OCI-LY7 (cell line): ENCODE results near the gene CTNND2.

Experiments used
- CTCF ChIP-seq: fragments of 200-600 bp; sonication (generic); conservative IDR thresholded peaks from 2 replicates; pipeline ENCODE4 v1.5.1; 2014; ENCODE audit warnings: mild to moderate bottlenecking, antibody characterized with exemption, low read length, moderate library complexity, mixed read lengths
- EZH2phosphoT487 ChIP-seq: fragments of 200-600 bp; sonication (generic); IDR thresholded peaks from 2 replicates; pipeline ENCODE4 v1.6.1; 2018; ENCODE audit warnings: low read depth, borderline replicate concordance, mild to moderate bottlenecking, mixed run types, antibody characterized with exemption, low read length, moderate library complexity, mixed read lengths

GRCh38 chr5:11518676-11519075 lies 385.6 kb downstream of the CTNND2 start:
- TF ChIP-seq CTCF (no peak), EZH2phosphoT487 (no peak)
